GM12892 (cell line): ENCODE data around the gene IL1RAPL2.

Experiments used
- POLR2A ChIP-seq: IDR thresholded peaks from 2 replicates; pipeline ENCODE4 v1.6.1; 2011; ENCODE audit warnings: low read depth, low read length, control low read depth
- POLR2AphosphoS5 ChIP-seq: IDR thresholded peaks from 2 replicates; pipeline ENCODE4 v1.6.1; 2011; ENCODE audit warnings: low read depth, low read length, control low read depth

GRCh38 chrX:105527759-105528158 lies 961.8 kb downstream of the IL1RAPL2 start:
- TF ChIP-seq POLR2A (no peak), POLR2AphosphoS5 (no peak)
